ENCODE results near the gene VAC14.

GRCh38 chr16:70685061-70685937 is 115.7 kb downstream of the VAC14 start:
- no peak for TF ChIP-seq CTCF (conservative IDR thresholded peaks at IDR 0.05; ENCODE audit: low read depth, low read length)
- TF ChIP-seq EZH2 (IDR thresholded peaks at IDR 0.05; ENCODE audit: low read length, unreplicated experiment): no peak
